ENCODE measurements around the gene OR51M1.
A peak's percentile ranks its signal among the peaks of the same experiment; 100 is the strongest.

GRCh38 chr11:5380740-5381342, 2.8 kb upstream of the OR51M1 start:
- TF ChIP-seq CTCF (IDR thresholded peaks at IDR 0.05; ENCODE audit: insufficient read depth, low read depth, low read length) (peak; percentile 75), EZH2 (IDR thresholded peaks at IDR 0.05; ENCODE audit: insufficient read depth, low read length) (no peak)

All from astrocyte (in vitro differentiated cells and primary cell).